ENCODE measurements around the gene MARCOL.

DNA sequence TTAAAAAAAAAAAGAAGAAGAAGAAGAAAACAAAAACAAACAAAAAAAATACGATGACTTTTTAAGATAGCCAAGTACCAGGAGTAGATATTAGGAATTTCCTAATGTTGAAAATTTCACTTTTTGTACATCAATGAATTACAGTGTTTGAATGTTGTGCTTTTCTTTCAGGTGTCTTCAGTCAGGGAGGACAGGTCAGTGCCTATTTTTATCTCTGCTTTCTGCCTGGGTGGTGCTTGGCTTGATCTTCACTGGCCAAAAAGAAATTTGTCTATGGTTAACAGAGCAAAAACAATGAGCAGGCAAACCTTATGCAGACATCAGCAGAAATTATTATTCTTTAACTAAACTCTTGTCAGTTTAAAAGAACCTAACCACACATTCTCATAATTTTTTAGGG is 32.5 kb upstream of the MARCOL start:
- TF ChIP-seq, protein P1, sequence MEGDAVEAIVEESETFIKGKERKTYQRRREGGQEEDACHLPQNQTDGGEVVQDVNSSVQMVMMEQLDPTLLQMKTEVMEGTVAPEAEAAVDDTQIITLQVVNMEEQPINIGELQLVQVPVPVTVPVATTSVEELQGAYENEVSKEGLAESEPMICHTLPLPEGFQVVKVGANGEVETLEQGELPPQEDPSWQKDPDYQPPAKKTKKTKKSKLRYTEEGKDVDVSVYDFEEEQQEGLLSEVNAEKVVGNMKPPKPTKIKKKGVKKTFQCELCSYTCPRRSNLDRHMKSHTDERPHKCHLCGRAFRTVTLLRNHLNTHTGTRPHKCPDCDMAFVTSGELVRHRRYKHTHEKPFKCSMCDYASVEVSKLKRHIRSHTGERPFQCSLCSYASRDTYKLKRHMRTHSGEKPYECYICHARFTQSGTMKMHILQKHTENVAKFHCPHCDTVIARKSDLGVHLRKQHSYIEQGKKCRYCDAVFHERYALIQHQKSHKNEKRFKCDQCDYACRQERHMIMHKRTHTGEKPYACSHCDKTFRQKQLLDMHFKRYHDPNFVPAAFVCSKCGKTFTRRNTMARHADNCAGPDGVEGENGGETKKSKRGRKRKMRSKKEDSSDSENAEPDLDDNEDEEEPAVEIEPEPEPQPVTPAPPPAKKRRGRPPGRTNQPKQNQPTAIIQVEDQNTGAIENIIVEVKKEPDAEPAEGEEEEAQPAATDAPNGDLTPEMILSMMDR (IDR thresholded peaks at IDR 0.05): no peak
- TF ChIP-seq POLR2AphosphoS5 (IDR thresholded peaks at IDR 0.05; ENCODE audit: insufficient read depth in 1 of 2, low read depth in 1 of 2): no peak
